ENCODE measurements around the gene CHRNB2. TPM values are rescaled to one million over a fixed set of nuclear protein-coding genes. Genes with fewer than 3 reads are reported as not detected.

The CHRNB2 gene
- total RNA-seq (under 1 TPM in 2 of 5 donors, not detected in 3; under 0.01 to 0.37 TPM), polyA plus RNA-seq (under 1 TPM in 2 of 3 donors, not detected in 1; 0.12 to 0.38 TPM)
- long read RNA-seq, donor 1 = 0 reads
- long read RNA-seq, donor 2 = 0 reads
- long read RNA-seq, donor 3 = 0 reads
- long read RNA-seq, donor 4 = 0 reads
- long read RNA-seq, donor 5, full-length matches to known transcripts = 1 of 1 reads
- long read RNA-seq, donor 5, partial matches to known transcripts = 0 of 1 reads
- long read RNA-seq, donor 5, other reads (novel, unspliced or antisense) = 0 of 1 reads
- long read RNA-seq, donor 6 = 0 reads
- long read RNA-seq, donor 7 = 0 reads
- long read RNA-seq, donor 8 = 0 reads
- long read RNA-seq, donor 9 = 0 reads
- long read RNA-seq, donor 10 = 0 reads

DNA sequence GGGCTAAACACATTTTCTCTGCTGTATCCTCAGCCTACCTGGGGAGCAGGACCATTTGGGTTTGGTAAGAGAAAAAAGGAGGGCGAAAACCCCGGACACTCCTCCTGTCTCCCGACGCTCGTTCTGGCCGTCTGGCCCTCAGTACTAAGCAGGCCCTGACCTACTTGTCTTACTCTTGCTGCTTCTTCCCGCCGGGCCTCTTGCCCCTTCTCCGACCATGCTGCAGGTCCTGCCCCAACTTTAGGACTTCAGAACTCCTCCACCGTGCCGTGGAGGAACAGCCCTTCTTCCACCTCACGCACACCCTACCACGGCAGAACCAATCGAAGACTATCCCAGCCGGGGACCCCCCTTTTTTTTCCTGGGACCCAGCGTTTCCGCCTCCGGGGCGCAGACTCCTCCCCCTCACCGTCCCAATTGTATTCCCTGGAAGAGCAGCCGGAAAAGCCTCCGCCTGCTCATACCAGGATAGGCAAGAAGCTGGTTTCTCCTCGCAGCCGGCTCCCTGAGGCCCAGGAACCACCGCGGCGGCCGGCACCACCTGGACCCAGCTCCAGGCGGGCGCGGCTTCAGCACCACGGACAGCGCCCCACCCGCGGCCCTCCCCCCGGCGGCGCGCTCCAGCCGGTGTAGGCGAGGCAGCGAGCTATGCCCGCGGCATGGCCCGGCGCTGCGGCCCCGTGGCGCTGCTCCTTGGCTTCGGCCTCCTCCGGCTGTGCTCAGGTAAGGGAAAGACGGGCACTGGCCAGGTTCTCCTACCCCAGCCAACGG, at the start of gene CHRNB2:
Gene CHRNB2 (plus strand): TSS at position 393 of the 771 bp plus-strand sequence. CDS start 267 bp downstream, at position 660.
- Histone ChIP-seq H3K36me3 (no peaks in the 10 kb centered on the region), H3K27ac (no peak within 1 kb of the TSS), H3K4me1 (peaks cover 10 to 12% (median 11%) of the 10 kb centered on the region in 4 donors), H3K27me3 (peaks cover 0 to 39% (median 15%) of the 10 kb centered on the region in 3 donors), H3K4me3 (peak within 1 kb of the TSS in 3 of 4 donors; percentile 19 to 32 (median 23)), H3K9me3 (no peaks in the 10 kb centered on the region)
- DNase-seq = peak; percentile 78 to 92
- intact Hi-C loops (cut with DNase I; ENCODE audit: low total_unique reads) = loop anchor here (10.0 kb wide), 1 partner anchor 177 kb away; no protein-coding TSS in a partner anchor
- TF ChIP-seq, protein P1, sequence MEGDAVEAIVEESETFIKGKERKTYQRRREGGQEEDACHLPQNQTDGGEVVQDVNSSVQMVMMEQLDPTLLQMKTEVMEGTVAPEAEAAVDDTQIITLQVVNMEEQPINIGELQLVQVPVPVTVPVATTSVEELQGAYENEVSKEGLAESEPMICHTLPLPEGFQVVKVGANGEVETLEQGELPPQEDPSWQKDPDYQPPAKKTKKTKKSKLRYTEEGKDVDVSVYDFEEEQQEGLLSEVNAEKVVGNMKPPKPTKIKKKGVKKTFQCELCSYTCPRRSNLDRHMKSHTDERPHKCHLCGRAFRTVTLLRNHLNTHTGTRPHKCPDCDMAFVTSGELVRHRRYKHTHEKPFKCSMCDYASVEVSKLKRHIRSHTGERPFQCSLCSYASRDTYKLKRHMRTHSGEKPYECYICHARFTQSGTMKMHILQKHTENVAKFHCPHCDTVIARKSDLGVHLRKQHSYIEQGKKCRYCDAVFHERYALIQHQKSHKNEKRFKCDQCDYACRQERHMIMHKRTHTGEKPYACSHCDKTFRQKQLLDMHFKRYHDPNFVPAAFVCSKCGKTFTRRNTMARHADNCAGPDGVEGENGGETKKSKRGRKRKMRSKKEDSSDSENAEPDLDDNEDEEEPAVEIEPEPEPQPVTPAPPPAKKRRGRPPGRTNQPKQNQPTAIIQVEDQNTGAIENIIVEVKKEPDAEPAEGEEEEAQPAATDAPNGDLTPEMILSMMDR (IDR thresholded peaks at IDR 0.05) = no peak
- TF ChIP-seq POLR2AphosphoS5 (IDR thresholded peaks at IDR 0.05) = peak in 1 of 3 donors; percentile 26
- 2 to 3% (median 3%) methylated on average over 35 to 53 of the region's 53 CpGs for WGBS, 5 donors

- Histone ChIP-seq H3K9me3 (no peaks in the 10 kb centered on the region), H3K4me3 (no peak overlapping the region), H3K36me3 (no peaks in the 10 kb centered on the region), H3K27me3 (peaks cover 0 to 10% (median 0%) of the 10 kb centered on the region in 3 donors), H3K27ac (no peak overlapping the region), H3K4me1 (peaks cover 0 to 9% (median 2%) of the 10 kb centered on the region in 4 donors)
- TF ChIP-seq EP300 (IDR thresholded peaks at IDR 0.05) = no peak
- DNase-seq = no peak
- 61 to 70% (median 65%) methylated on average over 9 of the region's 9 CpGs for WGBS, 5 donors
- intact Hi-C loops (cut with DNase I; ENCODE audit: low total_unique reads) = no loop called here
Observed at GRCh38 chr1:154519591-154519991, 48.0 kb upstream of the CHRNB2 start.

DNA sequence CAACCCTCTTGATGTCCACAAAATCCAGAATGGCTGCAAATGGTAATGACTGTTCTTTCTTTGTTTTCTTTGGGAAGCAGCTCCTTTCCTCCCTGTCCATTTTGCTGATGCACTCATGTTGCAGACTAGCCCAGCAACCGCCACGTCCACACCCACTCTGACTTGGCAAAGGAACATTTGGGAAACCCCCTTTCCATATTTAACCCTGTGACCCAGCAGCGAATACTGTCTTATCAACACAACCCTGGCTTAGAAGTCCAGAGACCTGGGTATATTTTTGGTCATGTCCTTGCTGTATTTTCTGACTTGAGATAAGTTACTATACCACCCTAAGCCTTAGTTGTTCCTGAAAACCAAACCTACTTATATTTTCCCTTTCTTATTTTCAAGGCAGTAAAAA, 47.2 kb upstream of the CHRNB2 start:
- Histone ChIP-seq H3K4me3 (no peak overlapping the region), H3K4me1 (peaks cover 0 to 9% (median 2%) of the 10 kb centered on the region in 4 donors), H3K27me3 (peaks cover 0 to 10% (median 0%) of the 10 kb centered on the region in 3 donors), H3K27ac (no peak overlapping the region), H3K9me3 (no peaks in the 10 kb centered on the region), H3K36me3 (no peaks in the 10 kb centered on the region)
- WGBS, 5 donors = 27 to 53% (median 33%) methylated on average over 3 of the region's 3 CpGs
- intact Hi-C loops (cut with DNase I; ENCODE audit: low total_unique reads) = no loop called here
- DNase-seq = peak in 1 of 2 donors; percentile 26
- no peak for TF ChIP-seq EP300 (IDR thresholded peaks at IDR 0.05)

DNA sequence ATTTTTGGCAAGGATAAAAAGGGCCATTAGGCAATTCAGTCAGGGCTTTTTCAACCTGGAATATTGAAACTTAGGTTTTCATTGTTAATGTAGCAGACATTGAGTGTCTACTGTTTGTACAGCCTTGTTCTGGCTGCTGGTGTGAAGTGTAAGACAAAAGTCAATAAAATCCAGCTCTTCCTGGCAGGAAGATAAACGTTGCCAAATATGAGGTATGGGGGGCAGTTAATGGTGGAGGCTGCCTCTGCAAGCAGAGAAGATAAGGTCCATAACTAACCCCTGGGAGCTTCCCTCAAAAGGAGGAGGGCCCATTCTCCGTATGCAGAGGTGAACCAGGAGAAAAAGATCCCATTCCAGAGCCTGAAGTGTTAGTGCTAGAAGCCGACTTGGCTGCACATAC, 45.9 kb upstream of the CHRNB2 start:
- H3K27ac ChIP-seq = no peak overlapping the region
- peaks cover 0 to 9% (median 2%) of the 10 kb centered on the region in 4 donors for H3K4me1 ChIP-seq
- WGBS, 5 donors = 28 to 44% (median 30%) methylated on average over 3 of the region's 3 CpGs
- H3K36me3 ChIP-seq = no peaks in the 10 kb centered on the region
- intact Hi-C loops (cut with DNase I; ENCODE audit: low total_unique reads) = no loop called here
- H3K9me3 ChIP-seq = no peaks in the 10 kb centered on the region
- TF ChIP-seq, protein P1 (IDR thresholded peaks at IDR 0.05) = no peak
- TF ChIP-seq EP300 (IDR thresholded peaks at IDR 0.05) (no peak), POLR2A (IDR thresholded peaks at IDR 0.05) (no peak), POLR2AphosphoS5 (IDR thresholded peaks at IDR 0.05) (no peak)
- peaks cover 0 to 10% (median 0%) of the 10 kb centered on the region in 3 donors for H3K27me3 ChIP-seq
- no peak overlapping the region for H3K4me3 ChIP-seq
- no peak for DNase-seq

DNA sequence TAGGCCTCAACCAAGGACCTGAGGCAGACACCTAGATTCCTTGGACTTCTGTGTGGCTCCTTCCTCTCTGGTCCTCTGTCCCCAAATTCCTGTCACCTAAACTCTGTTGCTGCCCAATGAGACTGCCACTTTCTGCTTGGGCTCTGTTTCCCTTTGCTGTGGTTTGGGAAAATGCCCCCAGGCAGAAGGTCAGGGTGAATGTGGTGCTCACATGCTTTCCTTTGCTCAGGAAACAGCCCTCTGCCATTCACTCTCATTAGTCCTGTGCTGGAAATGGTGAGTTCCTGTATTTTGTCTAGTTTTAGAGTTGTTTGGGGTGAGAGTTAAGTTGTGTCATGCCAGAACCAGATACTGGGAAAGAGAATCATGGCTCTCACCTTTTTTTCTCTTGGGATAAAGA, 42.7 kb upstream of the CHRNB2 start:
- Histone ChIP-seq H3K36me3 (no peaks in the 10 kb centered on the region), H3K9me3 (no peaks in the 10 kb centered on the region), H3K4me3 (no peak overlapping the region), H3K27me3 (peaks cover 0 to 5% (median 0%) of the 10 kb centered on the region in 3 donors), H3K27ac (no peak overlapping the region), H3K4me1 (peaks cover 0 to 9% (median 2%) of the 10 kb centered on the region in 4 donors)
- intact Hi-C loops (cut with DNase I; ENCODE audit: low total_unique reads) = no loop called here
- no peak for DNase-seq
- TF ChIP-seq POLR2A (IDR thresholded peaks at IDR 0.05) = no peak
- TF ChIP-seq EP300 (IDR thresholded peaks at IDR 0.05) = no peak
- TF ChIP-seq POLR2AphosphoS5 (IDR thresholded peaks at IDR 0.05) = no peak
- TF ChIP-seq, protein P1 (IDR thresholded peaks at IDR 0.05) = no peak

Data from stomach (tissue), 19 donors.